Cerebellar cortex (tissue), 1 donor: ENCODE results near the gene DEFB128.
A peak's percentile ranks its signal among the peaks of the same experiment; 100 is the strongest.
"Not testable (repeated sequence)": the region's sequence is repeated elsewhere in the genome, so short reads cannot be mapped to it uniquely, and the experiment has no call there.

ENCODE experiments used
- DNase-seq: peaks from one replicate; pipeline ENCODE4 v3.0.0-alpha.2; 2015; ENCODE audit warnings: low spot score

DEFB128 gene

GRCh38 chr20:189611-190010, at the start of gene DEFB128:
Gene DEFB128, minus strand, starts transcription at chr20:189711. Its CDS starts 88 bp downstream, at chr20:189623.
- DNase-seq: no peak

GRCh38 chr20:237929-238328, 48.4 kb upstream of the DEFB128 start:
- DNase-seq: no peak

- no peak for DNase-seq
Measured at GRCh38 chr20:237489-237888, 48.0 kb upstream of the DEFB128 start.

GRCh38 chr20:235891-236290, 46.4 kb upstream of the DEFB128 start:
- peak; percentile 19 for DNase-seq

GRCh38 chr20:227439-228105, 38.1 kb upstream of the DEFB128 start:
- DNase-seq: no peak

DNA sequence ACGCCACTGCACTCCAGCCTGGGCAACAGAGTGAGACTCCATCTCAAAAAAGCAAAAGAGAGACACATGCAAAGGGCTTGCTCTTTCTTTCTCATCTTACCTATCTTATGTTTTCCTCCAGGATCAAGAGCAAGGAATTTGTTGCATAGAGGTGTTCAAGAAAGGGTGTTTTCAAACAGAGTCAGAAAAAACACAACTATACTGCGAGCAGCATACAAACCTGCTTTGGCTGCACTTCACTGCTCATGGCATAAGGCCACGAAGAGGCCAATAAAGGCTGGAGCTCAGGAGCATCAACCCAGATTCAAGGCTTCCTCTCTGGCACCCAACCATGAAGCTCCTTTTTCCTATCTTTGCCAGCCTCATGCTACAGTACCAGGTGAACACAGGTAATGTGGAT, 37.4 kb upstream of the DEFB128 start, which contains the start of gene DEFB129:
Gene DEFB129, plus strand, starts transcription at position 301 of the 400 bp plus-strand sequence. Its CDS starts 31 bp downstream, at position 332.
- DNase-seq: no peak

- not testable (repeated sequence) for DNase-seq
Measured at GRCh38 chr20:225879-226278, 36.4 kb upstream of the DEFB128 start.

DNA sequence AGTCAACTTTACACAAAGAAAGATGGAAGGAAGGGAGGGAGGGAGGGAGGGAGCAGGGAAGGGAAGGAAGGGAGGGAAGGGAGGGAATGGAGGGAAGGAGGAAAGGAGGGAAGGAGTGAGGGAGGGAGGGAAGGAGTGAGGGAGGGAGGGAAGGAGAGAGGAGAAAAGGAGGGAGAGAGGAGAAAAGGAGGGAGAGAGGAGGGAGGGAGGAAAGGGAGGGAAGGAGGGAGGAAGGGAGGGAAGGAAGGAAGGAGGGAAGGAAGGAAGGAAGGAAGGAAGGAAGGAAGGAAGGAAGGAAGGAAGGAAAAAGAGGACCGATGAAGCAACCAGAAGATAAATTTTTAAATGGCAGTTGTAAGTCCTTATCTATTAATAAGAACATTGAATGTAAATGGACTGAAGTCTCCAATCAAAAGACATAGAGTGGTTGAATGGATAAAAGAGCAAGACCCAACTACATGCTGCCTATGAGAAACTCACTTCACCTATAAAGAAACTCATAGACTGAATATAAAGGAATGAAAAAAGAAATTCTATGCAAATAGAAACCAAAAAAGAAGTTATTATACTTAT, 31.8 kb upstream of the DEFB128 start:
- DNase-seq: no peak

DNA sequence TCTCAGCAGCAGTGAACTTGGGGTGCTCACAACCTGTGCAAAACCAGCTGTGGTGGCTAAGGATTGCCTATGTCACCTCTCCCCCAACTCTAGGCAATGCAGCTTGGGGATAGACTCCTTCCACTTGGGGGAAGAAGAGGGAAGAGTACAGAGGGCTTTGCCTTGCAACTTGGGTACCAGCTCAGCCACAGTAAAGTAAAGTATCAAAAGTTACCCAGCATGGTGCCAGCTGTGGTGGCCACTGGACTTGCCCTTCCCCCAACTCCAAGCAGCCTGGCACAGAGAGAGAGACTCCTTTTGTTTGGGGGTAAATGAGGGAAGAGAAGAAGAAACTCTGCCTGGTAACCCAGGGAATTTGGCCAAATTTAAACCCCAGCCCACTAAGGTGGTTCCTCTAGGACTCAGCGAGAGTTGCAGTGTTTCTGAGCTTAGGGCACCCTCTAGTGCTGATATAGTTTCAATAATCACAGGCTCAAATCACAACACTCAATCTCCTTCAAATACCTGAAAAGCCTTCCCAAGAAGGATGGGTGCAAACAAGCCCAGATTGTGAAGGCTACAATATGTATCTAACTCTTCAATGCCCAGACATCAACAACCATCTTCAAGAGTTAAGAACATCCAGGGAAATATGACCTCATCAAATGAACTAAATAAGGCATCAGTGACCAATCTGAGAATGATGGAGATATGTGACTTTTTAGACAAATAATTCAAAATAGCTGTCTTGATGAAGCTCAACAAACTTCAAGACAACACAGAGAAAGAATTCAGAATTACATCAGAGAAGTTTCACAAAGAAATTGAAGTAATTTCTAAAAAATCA, 30.0 kb upstream of the DEFB128 start:
- DNase-seq: peak; percentile 47

GRCh38 chr20:217266-217665, 27.8 kb upstream of the DEFB128 start:
- DNase-seq: no peak

DNA sequence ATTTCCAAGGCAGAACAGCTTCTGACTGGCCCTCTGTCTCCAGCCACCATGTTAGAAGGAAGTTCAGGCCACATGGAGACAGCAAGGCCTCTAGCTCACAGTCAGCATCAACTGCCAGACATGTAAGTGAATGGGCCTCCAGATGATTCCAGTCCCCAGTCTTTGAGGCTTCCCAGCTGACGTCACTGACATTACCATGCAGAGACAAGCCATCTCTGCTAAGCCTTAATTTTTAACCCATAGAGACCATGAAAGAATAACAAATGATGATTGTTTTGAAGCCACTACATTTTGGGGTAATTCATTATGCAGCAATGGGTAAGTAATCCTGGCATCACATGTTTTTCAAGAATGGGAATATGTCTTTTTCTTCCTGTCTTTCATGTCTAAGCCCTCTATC, 26.3 kb upstream of the DEFB128 start:
- no peak for DNase-seq

GRCh38 chr20:214383-214782, 24.9 kb upstream of the DEFB128 start:
- DNase-seq: no peak

DNA sequence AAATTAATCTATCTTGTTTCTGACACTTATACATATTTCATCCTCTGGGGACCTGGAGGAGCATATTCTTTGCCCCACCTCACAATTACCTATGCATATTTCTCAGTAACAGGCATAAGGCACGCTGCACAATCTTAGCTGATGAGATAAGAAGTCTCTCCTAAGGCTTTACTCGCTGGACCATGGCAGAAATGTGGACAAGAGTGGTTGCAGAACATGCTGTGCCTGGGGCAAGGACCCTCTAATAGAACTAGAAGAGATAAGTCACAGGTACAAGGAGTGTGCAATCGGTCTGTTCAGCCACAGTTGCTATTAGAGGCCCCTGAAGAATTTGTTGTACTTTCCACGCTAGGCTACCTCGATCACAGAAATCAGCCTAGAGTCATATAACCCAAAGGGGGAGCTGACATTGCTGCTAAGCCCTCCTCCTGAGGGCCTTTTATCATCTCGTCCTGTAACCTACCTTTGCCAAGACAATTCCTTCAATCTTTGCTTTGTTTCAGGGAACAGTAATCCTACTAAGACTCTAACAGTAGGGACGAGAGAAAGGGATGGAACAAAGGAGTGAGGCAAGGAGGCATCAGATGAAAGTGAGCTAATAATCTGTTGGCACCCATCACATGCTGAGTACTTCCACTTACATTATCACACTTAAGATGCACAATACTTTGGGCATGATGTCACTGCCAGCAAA, 21.4 kb upstream of the DEFB128 start:
- DNase-seq: no peak

DNA sequence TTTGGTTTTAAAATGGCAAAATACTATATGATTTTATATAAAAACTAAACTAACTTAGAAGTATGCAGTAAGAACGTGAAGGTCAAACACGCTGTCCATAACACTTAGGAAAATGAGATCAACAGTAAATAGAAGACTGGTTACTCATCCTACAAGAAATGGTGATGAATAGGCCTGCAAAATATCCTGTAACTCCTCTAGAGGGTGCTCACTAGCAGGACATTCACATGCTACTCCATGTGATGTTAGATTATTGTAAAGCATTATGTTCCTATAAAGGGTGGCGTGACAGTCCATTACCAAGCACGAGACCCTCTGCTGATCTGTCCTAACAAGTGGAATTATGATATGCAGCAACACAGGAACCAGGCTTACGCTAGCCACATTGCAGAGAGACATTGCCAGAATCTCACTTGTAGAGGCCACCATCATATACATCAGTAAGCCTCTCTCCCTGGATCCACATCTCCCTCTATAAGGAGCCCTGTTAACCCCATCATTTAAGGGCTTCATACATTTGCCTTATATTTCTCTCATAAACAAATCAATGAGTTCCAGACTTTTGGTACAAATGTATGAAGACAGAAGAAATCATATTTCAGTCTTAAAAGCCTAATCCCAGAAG, 19.5 kb upstream of the DEFB128 start:
- peak; percentile 46 for DNase-seq

DNA sequence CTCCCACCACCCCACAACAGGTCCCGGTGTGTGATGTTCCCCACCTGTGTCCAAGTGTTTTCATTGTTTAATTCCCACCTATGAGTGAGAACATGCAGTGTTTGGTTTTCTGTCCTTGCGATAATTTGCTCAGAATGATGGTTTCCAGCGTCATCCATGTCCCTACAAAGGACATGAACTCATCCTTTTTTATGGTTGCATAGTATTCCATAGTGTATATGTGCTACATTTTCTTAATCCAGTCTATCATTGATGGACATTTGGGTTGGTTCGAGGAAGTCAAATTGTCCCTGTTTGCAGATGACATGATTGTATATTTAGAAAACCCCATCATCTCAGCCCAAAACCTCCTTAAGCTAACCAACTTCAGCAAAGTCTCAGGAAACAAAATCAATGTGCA, 14.1 kb upstream of the DEFB128 start:
- not testable (repeated sequence) for DNase-seq

- DNase-seq: no peak
Measured at GRCh38 chr20:199996-200395, 10.5 kb upstream of the DEFB128 start.

DNA sequence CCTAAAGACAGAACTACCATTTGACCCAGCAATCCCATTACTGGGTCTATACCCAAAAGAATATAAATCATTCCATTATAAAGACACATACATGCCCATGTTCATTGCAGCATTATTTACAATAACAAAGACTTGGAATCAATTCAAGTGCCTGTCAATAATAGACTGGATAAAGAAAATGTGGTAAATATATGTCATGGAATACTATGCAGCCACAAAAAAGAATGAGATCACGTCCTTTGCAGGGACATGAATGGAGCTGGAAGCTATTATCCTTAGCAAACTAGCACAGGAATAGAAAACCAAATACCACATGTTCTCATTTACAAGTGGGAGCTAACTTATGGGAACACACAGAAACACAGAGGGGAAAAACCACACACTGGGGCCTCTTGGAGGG, 8.7 kb upstream of the DEFB128 start:
- no peak for DNase-seq

DNA sequence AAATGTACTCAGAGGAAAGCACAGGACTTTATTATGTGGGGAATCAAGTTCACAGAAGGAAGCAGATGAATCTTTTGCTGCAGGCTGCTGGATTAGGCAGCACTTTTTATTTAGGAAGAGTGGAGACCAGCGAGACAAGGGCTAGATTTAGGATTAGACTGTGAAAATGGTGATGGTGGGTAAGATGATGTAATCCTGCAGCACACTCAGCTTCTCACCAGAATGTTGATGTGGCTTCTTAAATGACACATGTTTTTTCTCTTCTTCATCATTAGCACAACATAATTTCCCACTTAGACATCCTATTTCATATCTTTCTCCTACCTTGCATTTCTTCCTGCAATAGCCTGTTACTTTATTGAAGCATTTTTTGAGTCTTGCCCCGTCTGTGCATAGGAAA, 1.8 kb downstream of the DEFB128 start:
- DNase-seq: no peak

DNA sequence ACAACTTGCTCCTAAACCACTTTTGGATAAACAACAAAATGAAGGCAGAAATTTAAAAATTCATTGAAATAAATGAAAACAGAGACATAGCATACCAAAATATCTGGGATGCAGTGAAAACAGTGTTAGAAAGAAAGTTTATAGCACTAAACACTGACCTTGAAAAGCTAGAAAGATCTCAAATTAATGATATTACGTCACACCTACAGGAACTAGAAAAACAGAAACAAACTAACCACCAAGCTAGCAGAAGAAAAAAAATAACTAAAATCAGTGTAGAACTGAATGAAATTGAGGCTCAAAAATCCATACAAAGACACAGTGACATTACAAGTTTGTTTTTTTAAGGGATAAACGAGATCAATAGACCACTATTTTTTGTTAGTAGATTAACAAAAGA, 5.2 kb downstream of the DEFB128 start:
- DNase-seq: no peak

- DNase-seq: peak; percentile 83
Measured at GRCh38 chr20:168876-169275, 20.6 kb downstream of the DEFB128 start.

DNA sequence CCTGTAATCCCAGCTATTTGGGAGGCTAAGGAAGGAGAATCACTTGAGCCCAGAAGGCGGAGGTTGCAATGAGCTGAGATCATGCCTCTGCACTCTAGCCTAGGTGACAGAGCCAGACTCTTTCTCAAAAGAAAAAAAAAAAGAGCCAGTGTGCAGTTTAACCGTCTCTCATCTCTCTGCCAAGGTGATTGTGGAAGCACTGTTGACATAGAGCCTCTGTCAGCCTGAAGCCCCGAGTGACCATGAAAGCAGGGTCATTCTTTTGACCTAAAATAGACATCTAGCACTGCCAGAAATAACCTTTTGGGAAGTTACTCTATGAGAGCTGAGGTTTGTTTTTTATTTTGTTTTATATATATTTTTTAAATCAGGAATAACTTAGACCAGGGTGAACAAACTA, 24.9 kb downstream of the DEFB128 start:
- DNase-seq: no peak

GRCh38 chr20:157154-157553, 32.4 kb downstream of the DEFB128 start, which contains the start of gene DEFB127:
Gene DEFB127, plus strand, starts transcription at chr20:157454. Its CDS starts 91 bp downstream, at chr20:157545.
- DNase-seq: no peak
